Vagina (tissue), 2 donors: ENCODE results near the gene SKP2.

Source experiments
- CTCF ChIP-seq, 3 experiments: fragments of 450-650 bp in 2 of 3; fragments of 200-600 bp in 1 of 3; sonication (generic) in 1 of 3; IDR thresholded peaks; one replicate each; pipeline ENCODE4 v1.5.1; 2017 to 2019; ENCODE audit warnings: antibody characterized with exemption in 3 of 3, mild to moderate bottlenecking in 2 of 3, moderate library complexity in 2 of 3
- POLR2A ChIP-seq, 2 donors: fragments of 450-650 bp; IDR thresholded peaks; one replicate each; pipeline ENCODE4 v1.6.1; 2017; ENCODE audit warnings: antibody characterized with exemption in 2 of 2, mild to moderate bottlenecking in 2 of 2, moderate library complexity in 2 of 2
- POLR2AphosphoS5 ChIP-seq, 2 donors: sonication (generic); formaldehyde crosslinking; IDR thresholded peaks; one replicate each; pipeline ENCODE4 v1.9.0; 2017; ENCODE audit warnings: antibody characterized with exemption in 2 of 2, mild to moderate bottlenecking in 2 of 2, low read depth in 1 of 2; ENCODE audit not compliant: insufficient read depth in 1 of 2

- TF ChIP-seq CTCF (IDR thresholded peaks at IDR 0.05) (no peak), POLR2A (IDR thresholded peaks at IDR 0.05) (no peak), POLR2AphosphoS5 (IDR thresholded peaks at IDR 0.05; ENCODE audit: insufficient read depth in 1 of 2, low read depth in 1 of 2) (no peak)
Measured at GRCh38 chr5:36138900-36139683, 12.8 kb upstream of the SKP2 start.
